Fibroblast of mammary gland (primary cell): ENCODE measurements around the gene ATP13A1.
"Not testable (repeated sequence)": the region's sequence is repeated elsewhere in the genome, so short reads cannot be mapped to it uniquely, and the experiment has no call there.

ENCODE experiments used
- DNase-seq: peaks from one replicate; pipeline ENCODE4 v3.0.0-alpha.2; 2010; ENCODE audit warnings: low read depth
- H3K4me3 ChIP-seq: 2 replicates; pipeline ENCODE4 v1.5.1; 2011; ENCODE audit warnings: low read depth, mild to moderate bottlenecking, low read length, moderate library complexity; ENCODE audit not compliant: control insufficient read depth
- TF ChIP-seq, protein P1 (sequence below): conservative IDR thresholded peaks from 2 replicates; pipeline ENCODE4 v1.5.1; 2011; ENCODE audit warnings: low read depth, low read length, inconsistent platforms; ENCODE audit not compliant: control insufficient read depth, insufficient read depth

Gene ATP13A1

DNA sequence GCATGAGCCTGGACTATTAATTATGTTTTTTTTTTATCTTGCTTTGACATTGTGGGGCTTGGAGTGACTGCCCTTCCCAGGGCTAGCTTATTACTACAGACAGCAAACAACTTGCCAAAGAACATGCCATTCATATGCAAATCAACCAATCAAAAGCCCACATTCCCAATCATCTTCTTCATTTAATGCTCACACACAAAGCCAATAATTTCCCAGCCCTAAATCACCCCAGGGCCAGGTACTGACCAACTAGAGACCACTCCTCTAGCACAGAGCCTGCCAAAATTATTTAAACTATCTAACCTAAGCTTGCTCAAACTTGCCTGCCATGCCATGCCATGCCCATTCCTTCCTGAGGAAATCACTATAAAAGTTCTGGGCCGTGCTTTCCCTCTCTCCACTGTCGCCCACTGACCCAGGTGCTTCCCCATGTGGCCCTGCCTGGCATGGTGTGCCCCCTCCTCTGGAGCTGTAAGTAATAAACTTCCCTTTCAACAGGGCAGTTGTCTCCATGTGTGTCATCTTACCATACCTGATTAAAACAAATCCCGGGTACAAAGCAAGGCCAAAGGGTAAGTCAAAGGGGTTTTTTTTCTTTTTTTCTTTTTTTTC, 60.7 kb downstream of the ATP13A1 start:
- no peak for DNase-seq
- H3K4me3 ChIP-seq = no peak overlapping the region
- TF ChIP-seq, protein P1, sequence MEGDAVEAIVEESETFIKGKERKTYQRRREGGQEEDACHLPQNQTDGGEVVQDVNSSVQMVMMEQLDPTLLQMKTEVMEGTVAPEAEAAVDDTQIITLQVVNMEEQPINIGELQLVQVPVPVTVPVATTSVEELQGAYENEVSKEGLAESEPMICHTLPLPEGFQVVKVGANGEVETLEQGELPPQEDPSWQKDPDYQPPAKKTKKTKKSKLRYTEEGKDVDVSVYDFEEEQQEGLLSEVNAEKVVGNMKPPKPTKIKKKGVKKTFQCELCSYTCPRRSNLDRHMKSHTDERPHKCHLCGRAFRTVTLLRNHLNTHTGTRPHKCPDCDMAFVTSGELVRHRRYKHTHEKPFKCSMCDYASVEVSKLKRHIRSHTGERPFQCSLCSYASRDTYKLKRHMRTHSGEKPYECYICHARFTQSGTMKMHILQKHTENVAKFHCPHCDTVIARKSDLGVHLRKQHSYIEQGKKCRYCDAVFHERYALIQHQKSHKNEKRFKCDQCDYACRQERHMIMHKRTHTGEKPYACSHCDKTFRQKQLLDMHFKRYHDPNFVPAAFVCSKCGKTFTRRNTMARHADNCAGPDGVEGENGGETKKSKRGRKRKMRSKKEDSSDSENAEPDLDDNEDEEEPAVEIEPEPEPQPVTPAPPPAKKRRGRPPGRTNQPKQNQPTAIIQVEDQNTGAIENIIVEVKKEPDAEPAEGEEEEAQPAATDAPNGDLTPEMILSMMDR = no peak

DNA sequence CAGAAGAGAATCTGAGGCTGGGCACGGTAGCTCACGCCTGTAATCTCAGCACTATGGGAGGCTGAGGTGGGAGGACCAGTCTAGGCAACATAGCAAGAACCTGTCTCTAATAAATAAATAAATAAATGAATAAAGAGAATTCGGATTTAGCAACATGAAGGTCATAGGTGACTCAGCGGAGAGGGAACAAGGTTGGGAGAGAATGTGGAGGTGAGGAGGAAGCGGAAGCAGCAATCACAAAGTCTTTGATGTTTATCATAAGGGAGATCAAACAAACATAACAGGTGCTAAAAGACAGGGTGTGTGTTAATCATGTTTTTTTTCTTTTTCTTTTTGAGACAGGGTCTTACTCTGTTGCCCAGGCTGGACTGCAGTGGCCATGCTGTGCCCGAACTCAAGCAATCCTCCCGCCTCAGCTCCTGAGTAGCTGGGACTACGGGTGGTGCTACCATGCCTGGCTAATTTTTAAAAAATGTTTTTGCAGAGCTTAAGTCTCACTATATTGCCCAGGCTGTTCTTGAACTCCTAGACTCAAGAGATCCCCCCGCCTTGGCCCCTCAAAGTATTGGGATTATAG, 61.3 kb downstream of the ATP13A1 start:
- TF ChIP-seq, protein P1 = no peak
- H3K4me3 ChIP-seq = no peak overlapping the region
- no peak for DNase-seq

- DNase-seq = no peak
- TF ChIP-seq, protein P1 = no peak
- no peak overlapping the region for H3K4me3 ChIP-seq
Measured at GRCh38 chr19:19600793-19601330, 62.6 kb downstream of the ATP13A1 start.

GRCh38 chr19:19598728-19599451, 64.6 kb downstream of the ATP13A1 start:
- H3K4me3 ChIP-seq, DNase-seq: not testable (repeated sequence)

GRCh38 chr19:19597809-19598306, 65.6 kb downstream of the ATP13A1 start:
- H3K4me3 ChIP-seq = no peak overlapping the region
- TF ChIP-seq, protein P1 = no peak
- DNase-seq = no peak
